Measurements from ENCODE around the gene ZNF619. TPM values are rescaled to one million over a fixed set of nuclear protein-coding genes. Genes with fewer than 3 reads are reported as not detected.

The ZNF619 gene
- total RNA-seq (7.6 TPM), polyA plus RNA-seq (2.8 TPM)

DNA sequence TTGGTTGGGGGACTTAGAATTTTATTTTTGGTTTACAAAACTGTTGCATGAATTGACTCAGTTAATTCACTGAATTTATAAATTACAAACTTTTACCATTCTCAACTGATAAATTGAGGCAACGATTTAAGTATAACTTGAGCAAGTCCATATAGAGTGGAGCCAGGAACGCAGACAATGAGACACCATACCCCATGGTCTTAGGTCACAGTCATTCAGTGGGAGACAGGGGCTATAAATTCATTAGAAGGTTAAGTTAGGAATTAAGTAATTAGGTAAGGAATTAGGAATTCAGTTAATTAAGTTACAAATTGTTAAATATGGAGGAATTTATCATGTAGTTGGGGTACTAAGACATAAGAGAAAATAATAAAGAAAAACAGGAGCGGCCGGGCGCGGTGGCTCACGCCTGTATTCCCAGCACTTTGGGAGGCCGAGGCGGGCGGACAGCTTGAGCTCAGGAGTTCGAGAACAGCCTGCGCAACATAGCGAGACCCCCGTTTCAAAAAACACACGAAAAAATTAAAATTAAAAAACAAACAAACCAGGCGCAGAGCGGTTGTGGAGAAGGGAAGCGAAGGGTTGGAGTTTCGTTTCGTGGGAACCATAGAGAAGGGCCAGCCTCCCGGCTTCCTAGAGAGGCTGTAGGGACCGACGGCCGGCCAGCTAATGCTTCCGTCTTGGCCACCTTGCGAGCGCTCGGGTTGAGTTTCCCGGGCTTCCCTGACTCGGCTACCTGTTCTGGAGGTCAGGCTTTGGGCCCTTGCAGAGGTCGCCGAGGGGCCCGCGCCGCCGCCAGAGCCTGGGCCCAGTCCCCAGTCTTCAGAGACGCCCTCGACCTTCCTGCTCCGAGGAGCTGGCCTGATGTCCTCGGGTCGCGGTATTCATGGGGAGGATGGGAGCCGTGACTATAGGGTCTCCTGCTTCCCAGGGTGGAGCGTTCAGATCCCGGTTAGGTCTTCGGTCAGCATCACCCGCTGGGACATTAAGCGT, at the start of gene ZNF619:
Gene ZNF619, plus strand, starts transcription at position 645 of the 993 bp plus-strand sequence. CDS start 858 bp downstream, outside the sequence.
- Histone ChIP-seq H3K27ac (ENCODE audit: low read depth) (no peak within 1 kb of the TSS), H3K4me3 (ENCODE audit: low read depth, low read length) (peak within 1 kb of the TSS; percentile 92), H3K4me1 (ENCODE audit: insufficient read depth) (no peaks in the 10 kb centered on the region), H3K36me3 (ENCODE audit: insufficient read depth) (peaks cover 3% of the 10 kb centered on the region)
- 11% methylated on average over 48 of the region's 48 CpGs for WGBS
- no peak for DNase-seq (ENCODE audit: extremely low spot score)

DNA sequence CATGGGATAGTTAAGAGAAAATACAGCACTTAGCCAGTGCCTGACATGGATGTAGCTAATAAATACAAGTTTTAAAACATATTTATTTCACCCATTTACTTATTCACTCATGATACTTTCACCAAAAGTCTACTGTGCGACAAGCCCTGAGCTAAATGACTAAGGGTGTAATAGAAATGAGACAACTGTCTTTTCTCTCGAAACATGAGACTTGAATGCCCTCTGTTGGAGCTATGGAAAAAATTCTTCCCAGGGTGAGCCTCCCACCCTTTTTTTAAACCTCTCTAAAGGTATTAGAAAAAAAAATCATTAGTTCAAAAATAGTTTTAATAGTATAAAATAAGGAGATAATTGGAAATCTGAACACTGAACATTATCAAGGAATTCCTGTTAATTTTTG, 44.1 kb upstream of the ZNF619 start:
- H3K4me1 ChIP-seq (ENCODE audit: insufficient read depth) = no peaks in the 10 kb centered on the region
- peaks cover 3% of the 10 kb centered on the region for H3K36me3 ChIP-seq (ENCODE audit: insufficient read depth)
- DNase-seq (ENCODE audit: extremely low spot score) = no peak
- 68% methylated on average over 2 of the region's 2 CpGs for WGBS
- no peak overlapping the region for H3K4me3 ChIP-seq (ENCODE audit: low read depth, low read length)
- H3K27ac ChIP-seq (ENCODE audit: low read depth) = no peak overlapping the region

DNA sequence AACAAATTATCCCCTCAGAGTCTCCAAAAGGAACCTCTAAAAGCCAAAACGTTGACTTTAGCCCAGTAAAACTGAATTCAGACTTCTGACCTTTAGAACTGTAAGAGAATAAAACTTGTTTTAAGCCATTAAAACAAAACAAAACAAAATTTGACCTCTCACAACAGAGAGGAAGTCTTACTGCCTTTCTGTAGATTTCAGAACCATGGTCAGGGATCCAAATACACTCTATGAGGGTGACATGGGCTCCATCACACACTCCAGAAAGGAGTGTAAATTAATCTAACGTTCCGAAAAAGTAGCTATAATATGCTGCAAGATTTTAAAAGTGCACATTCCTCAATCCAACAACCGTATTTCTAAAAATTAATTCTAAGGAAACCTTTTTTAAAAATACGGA, 39.0 kb upstream of the ZNF619 start:
- DNase-seq (ENCODE audit: extremely low spot score) = no peak
- Histone ChIP-seq H3K36me3 (ENCODE audit: insufficient read depth) (peaks cover 3% of the 10 kb centered on the region), H3K4me3 (ENCODE audit: low read depth, low read length) (no peak overlapping the region), H3K27ac (ENCODE audit: low read depth) (no peak overlapping the region), H3K4me1 (ENCODE audit: insufficient read depth) (no peaks in the 10 kb centered on the region)
- WGBS = 65% methylated on average over 5 of the region's 5 CpGs

DNA sequence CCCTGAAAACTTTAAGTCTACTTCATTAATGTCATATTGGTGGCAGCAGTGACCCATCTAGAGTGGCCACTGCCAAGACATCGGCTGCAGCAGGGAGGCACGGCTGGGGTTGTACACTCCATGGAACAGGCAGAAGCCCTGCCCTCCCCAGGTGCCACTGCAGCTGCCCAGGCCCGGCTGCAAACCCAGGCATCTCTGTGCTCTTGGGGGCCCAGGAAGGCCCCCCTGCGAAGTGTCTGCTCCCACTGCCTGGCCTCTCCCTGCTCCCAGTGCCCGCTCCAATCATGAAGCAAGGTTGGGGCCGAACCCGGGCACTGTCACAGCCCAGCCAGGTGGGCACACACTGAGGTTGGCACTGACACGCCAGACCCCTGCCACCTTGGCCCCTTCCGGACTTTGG, 31.9 kb upstream of the ZNF619 start:
- Histone ChIP-seq H3K27ac (ENCODE audit: low read depth) (no peak overlapping the region), H3K36me3 (ENCODE audit: insufficient read depth) (no peaks in the 10 kb centered on the region), H3K4me3 (ENCODE audit: low read depth, low read length) (no peak overlapping the region), H3K4me1 (ENCODE audit: insufficient read depth) (no peaks in the 10 kb centered on the region)
- DNase-seq (ENCODE audit: extremely low spot score) = no peak
- 87% methylated on average over 9 of the region's 9 CpGs for WGBS

DNA sequence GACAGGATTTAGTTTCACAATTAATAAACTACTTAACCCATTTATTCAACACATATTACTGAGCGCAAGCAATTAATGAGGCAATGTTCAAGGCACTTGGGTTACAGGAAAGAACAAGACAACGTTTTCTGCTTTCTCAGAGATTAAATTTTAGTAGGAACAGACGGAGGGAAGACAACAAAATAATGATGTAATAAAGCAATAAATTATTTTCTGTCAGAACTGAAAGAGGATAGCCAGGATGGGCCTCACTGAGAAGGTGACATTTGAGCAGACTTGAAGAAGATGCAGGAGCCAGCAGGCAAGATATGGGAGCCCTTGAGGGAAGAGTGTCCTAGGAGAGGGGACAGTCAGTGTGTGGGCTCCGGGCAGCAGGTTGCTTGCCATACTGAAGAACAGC, 31.0 kb upstream of the ZNF619 start:
- no peak overlapping the region for H3K4me3 ChIP-seq (ENCODE audit: low read depth, low read length)
- 69% methylated on average over 4 of the region's 4 CpGs for WGBS
- no peak for DNase-seq (ENCODE audit: extremely low spot score)
- no peaks in the 10 kb centered on the region for H3K36me3 ChIP-seq (ENCODE audit: insufficient read depth)
- H3K4me1 ChIP-seq (ENCODE audit: insufficient read depth) = no peaks in the 10 kb centered on the region
- no peak overlapping the region for H3K27ac ChIP-seq (ENCODE audit: low read depth)

DNA sequence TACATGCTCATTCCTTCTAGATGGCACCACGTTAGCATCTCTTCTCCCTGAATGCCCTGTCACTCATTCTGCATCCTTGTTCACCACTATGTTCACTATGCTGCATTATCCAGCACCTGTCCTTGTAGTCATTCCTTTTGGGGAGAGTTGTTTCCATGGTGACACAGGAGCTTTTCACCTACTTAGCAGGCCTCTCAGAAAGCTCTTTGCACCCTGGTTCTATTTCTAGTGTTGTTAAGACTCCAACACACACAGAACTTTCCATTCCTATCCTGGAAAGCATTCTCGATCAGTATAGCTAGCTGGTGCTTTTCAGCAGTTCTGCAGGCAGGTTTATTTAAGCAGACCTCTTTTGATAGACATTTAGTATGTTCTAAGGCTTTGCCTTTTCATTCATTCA, 26.5 kb upstream of the ZNF619 start:
- no peak overlapping the region for H3K27ac ChIP-seq (ENCODE audit: low read depth)
- 82% methylated on average over 2 of the region's 2 CpGs for WGBS

DNA sequence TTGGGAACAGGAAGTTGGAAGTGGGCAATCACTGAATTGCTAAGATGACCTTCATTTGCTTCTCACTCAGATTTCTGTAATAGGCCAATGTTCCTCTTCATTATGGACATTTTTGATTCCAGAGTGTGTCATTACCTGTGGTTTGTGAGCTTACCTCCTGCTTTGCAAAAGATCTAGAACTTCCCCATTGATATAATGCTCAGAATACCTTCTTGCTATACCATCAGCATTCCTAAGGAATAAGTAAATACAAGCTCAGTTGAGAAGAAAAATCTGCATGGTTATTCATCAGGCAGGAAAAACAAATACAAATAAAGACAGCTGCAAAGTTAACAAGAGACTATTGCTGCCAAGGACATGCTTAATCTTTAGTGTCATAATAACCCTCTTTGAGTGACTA, 25.4 kb upstream of the ZNF619 start:
- DNase-seq (ENCODE audit: extremely low spot score) = no peak
- H3K27ac ChIP-seq (ENCODE audit: low read depth) = no peak overlapping the region
- H3K4me1 ChIP-seq (ENCODE audit: insufficient read depth) = no peaks in the 10 kb centered on the region
- no peaks in the 10 kb centered on the region for H3K36me3 ChIP-seq (ENCODE audit: insufficient read depth)
- no peak overlapping the region for H3K4me3 ChIP-seq (ENCODE audit: low read depth, low read length)

More for the DNA sequence above, 26.5 kb upstream of the ZNF619 start:
- H3K36me3 ChIP-seq (ENCODE audit: insufficient read depth) = no peaks in the 10 kb centered on the region
- H3K4me1 ChIP-seq (ENCODE audit: insufficient read depth) = no peaks in the 10 kb centered on the region
- no peak for DNase-seq (ENCODE audit: extremely low spot score)
- H3K4me3 ChIP-seq (ENCODE audit: low read depth, low read length) = no peak overlapping the region

DNA sequence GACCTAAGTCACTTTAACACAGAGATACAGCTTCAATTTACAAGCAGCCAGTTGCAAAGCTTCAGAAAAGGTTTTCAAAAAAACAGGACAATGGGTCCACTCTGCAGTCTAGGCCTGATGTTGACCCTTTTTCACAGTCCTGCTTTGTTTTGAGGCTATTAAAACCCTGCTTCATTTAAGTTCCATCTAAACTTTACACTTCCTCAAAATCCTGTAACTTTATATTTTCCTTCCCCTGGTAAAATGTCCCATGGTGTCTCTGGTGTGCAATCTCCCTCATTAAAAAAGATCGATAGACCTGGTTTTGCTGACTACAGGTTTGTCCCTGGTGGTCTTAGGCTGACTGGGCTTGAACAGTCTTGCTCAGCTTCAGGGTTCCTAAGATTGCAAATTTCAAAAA, 24.9 kb upstream of the ZNF619 start:
- Histone ChIP-seq H3K36me3 (ENCODE audit: insufficient read depth) (no peaks in the 10 kb centered on the region), H3K4me3 (ENCODE audit: low read depth, low read length) (no peak overlapping the region), H3K4me1 (ENCODE audit: insufficient read depth) (no peaks in the 10 kb centered on the region), H3K27ac (ENCODE audit: low read depth) (no peak overlapping the region)
- WGBS = 77% methylated on average over 1 of the region's 1 CpG
- no peak for DNase-seq (ENCODE audit: extremely low spot score)

DNA sequence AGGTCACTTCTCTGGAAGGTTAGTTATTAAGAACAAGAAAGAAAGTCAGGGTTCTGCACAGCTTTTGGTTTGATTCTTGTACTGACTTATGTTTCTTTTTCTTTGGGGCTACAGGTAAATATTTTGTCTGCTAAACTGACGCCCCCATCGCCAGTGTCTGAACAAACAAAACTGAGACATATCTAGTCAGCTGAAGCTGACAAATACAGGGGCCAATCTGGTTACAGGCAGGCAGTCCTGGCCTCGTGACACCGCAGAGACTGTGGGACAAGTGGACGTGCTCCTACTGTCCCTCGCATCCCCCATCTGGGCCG, 24.4 kb upstream of the ZNF619 start:
- no peaks in the 10 kb centered on the region for H3K4me1 ChIP-seq (ENCODE audit: insufficient read depth)
- peak overlapping the region; percentile 88 for H3K27ac ChIP-seq (ENCODE audit: low read depth)
- H3K36me3 ChIP-seq (ENCODE audit: insufficient read depth) = no peaks in the 10 kb centered on the region
- WGBS = 9% methylated on average over 7 of the region's 7 CpGs
- peak overlapping the region; percentile 42 for H3K4me3 ChIP-seq (ENCODE audit: low read depth, low read length)
- no peak for DNase-seq (ENCODE audit: extremely low spot score)

DNA sequence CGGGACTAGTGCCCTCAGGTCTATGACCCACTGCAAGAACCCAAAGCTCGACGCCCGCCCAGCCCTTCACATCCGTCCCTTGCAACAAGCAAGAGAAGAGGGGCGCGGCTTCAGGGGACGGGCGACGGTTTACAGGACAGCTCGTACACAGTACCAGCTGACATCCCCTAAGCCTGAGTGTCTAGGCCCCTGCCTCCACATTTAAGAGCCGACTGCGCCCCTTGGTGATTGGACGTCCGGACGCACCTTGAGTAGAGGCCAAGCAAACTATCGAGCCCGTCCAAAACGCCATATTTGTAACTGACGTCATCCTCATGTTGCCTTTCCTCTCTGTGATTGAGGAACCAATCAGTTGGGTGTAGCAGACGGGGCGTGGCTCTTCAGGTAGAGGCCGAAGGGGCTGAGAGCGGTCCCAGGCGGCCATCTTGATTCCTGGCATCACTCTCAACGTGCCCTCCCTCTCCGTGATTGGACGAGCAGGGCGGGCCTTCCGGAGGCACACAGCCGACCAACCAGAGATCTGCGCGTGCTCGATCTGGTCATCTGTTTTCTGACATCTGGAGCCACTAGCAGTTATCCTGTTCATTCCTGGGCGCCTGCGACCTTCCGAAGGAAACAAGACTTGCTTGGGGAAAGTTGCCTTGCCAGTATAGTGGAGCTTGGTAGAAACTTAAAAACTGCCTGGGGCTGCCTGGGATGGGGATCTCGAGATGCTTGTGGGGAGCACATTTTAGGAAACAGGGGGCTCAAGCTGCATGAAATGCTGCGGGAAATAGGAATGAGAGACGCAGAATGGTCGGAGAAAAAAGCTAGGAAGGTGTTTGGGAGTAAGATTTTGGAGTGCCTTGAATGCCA, 23.8 kb upstream of the ZNF619 start:
- no peaks in the 10 kb centered on the region for H3K4me1 ChIP-seq (ENCODE audit: insufficient read depth)
- under 1% methylated on average over 41 of the region's 41 CpGs for WGBS
- peak overlapping the region; percentile 42 for H3K4me3 ChIP-seq (ENCODE audit: low read depth, low read length)
- peak overlapping the region; percentile 88 for H3K27ac ChIP-seq (ENCODE audit: low read depth)
- DNase-seq (ENCODE audit: extremely low spot score) = peak; percentile 95
- no peaks in the 10 kb centered on the region for H3K36me3 ChIP-seq (ENCODE audit: insufficient read depth)

DNA sequence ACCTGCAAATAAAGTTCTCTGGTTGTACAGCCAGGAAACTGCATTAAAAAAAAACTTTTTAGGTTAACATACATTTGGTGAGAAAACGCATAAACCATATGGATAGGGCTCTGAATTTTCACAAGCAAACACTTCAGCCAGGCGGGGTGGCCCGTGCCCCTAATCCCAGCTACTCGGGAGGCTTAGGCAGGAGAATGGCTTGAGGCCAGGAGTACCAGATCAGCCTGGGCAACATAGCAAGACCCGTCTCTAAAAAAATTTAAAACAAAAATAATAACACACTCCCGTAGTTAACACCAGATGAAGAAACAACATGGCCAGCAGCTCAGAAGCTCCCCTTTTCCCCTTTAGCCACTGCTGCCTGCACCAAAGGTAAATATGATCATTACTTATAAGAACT, 23.0 kb upstream of the ZNF619 start:
- WGBS = 24% methylated on average over 6 of the region's 6 CpGs
- no peak overlapping the region for H3K4me3 ChIP-seq (ENCODE audit: low read depth, low read length)
- H3K4me1 ChIP-seq (ENCODE audit: insufficient read depth) = no peaks in the 10 kb centered on the region
- no peaks in the 10 kb centered on the region for H3K36me3 ChIP-seq (ENCODE audit: insufficient read depth)
- no peak for DNase-seq (ENCODE audit: extremely low spot score)
- H3K27ac ChIP-seq (ENCODE audit: low read depth) = no peak overlapping the region

DNA sequence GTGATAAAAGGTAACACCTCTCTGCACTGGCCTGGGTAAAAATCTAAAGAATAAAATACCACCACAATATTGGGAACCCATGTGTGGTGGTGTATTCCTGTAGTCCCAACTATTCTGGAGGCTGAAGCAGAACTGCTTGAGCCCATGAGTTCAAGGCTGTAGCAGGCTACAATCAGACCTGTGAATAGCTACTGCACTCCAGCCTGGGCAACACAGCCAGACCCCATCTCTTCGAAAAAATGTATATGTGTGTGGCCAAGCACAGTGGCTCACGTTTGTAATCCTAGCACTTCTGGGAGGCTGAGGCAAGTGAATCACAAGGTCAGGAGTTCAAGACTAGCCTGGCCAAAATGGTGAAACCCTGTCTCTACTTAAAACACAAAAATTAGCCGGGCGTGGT, 21.6 kb upstream of the ZNF619 start:
- H3K4me1 ChIP-seq (ENCODE audit: insufficient read depth) = no peaks in the 10 kb centered on the region

DNA sequence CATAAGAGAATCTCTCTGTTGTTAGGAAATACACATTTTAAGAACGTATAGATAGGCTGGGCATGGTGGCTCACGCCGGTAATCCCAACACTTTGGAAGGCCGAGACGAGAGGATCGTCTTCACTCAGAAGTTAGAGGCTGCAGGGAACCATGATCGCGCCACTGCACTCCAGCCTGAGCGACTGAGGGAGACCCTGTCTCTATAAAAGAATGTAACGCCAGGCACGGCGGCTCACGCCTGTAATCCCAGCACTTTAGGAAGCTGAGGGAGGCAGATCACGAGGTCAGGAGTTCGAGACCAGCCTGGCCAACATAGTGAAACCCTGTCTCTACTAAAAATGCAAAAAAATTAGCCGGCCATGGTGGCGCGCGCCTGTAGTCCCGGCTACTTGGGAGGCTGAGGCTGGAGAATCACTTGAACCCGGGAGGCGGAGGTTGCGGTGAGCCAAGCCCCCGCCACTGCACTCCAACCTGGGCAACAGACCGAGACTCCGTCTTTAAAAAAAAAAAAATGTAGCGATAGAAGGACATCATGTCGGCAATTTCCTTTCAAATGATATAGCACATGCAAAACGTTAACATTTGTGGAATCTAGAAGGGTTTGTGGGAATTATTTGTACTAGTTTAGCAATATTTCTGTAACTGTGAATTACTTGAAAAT, 20.5 kb upstream of the ZNF619 start:
- Histone ChIP-seq H3K4me3 (ENCODE audit: low read depth, low read length) (peak overlapping the region; percentile 93), H3K36me3 (ENCODE audit: insufficient read depth) (no peaks in the 10 kb centered on the region), H3K27ac (ENCODE audit: low read depth) (no peak overlapping the region), H3K4me1 (ENCODE audit: insufficient read depth) (no peaks in the 10 kb centered on the region)
- no peak for DNase-seq (ENCODE audit: extremely low spot score)
- WGBS = 46% methylated on average over 29 of the region's 29 CpGs

More for the DNA sequence above, 21.6 kb upstream of the ZNF619 start:
- Histone ChIP-seq H3K27ac (ENCODE audit: low read depth) (no peak overlapping the region), H3K4me3 (ENCODE audit: low read depth, low read length) (no peak overlapping the region), H3K36me3 (ENCODE audit: insufficient read depth) (no peaks in the 10 kb centered on the region)
- DNase-seq (ENCODE audit: extremely low spot score) = no peak
- 90% methylated on average over 4 of the region's 4 CpGs for WGBS
